ENCODE measurements around the gene ME1.

DNA sequence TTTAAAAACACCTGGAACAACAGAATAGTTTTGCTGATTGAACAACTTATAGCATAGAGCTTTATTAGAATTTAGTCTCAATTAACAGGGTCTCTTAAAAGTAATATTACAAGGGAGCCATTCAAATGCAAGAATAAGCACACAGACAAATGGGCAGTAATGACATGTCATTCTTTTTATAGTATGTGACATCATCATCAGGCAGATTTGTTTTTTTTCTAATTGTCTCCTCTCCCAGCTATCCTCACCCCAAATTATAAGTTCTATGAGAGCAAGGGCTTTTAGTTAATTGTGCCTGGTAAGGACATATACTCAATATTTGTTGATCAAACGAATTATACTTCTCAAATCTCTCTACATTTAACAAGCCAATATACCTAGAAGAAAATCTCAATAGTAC lies 248.7 kb downstream of the ME1 start:
- TF ChIP-seq, protein P1, sequence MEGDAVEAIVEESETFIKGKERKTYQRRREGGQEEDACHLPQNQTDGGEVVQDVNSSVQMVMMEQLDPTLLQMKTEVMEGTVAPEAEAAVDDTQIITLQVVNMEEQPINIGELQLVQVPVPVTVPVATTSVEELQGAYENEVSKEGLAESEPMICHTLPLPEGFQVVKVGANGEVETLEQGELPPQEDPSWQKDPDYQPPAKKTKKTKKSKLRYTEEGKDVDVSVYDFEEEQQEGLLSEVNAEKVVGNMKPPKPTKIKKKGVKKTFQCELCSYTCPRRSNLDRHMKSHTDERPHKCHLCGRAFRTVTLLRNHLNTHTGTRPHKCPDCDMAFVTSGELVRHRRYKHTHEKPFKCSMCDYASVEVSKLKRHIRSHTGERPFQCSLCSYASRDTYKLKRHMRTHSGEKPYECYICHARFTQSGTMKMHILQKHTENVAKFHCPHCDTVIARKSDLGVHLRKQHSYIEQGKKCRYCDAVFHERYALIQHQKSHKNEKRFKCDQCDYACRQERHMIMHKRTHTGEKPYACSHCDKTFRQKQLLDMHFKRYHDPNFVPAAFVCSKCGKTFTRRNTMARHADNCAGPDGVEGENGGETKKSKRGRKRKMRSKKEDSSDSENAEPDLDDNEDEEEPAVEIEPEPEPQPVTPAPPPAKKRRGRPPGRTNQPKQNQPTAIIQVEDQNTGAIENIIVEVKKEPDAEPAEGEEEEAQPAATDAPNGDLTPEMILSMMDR (IDR thresholded peaks at IDR 0.05; ENCODE audit: extremely low read depth in 1 of 2, insufficient read depth in 1 of 2, low read depth in 1 of 2, low read length in 2 of 2) = no peak
- TF ChIP-seq POLR2A (IDR thresholded peaks at IDR 0.05; ENCODE audit: low read depth, low read length) (no peak), EZH2 (IDR thresholded peaks at IDR 0.05; ENCODE audit: borderline replicate concordance, low read depth, low read length, severe bottlenecking) (no peak), MAX (IDR thresholded peaks at IDR 0.05; ENCODE audit: insufficient read depth, insufficient read length) (no peak), POLR2AphosphoS5 (IDR thresholded peaks at IDR 0.05; ENCODE audit: insufficient read depth, low read depth, low read length) (no peak), FOS (IDR thresholded peaks at IDR 0.05; ENCODE audit: borderline replicate concordance, insufficient read depth, low read length) (no peak), GATA2 (IDR thresholded peaks at IDR 0.05; ENCODE audit: insufficient read depth, insufficient read length, low read depth, low read length) (no peak), JUN (IDR thresholded peaks at IDR 0.05; ENCODE audit: borderline replicate concordance, insufficient read depth, insufficient read length, low read depth) (no peak)

All from endothelial cell of umbilical vein (primary cell).